HepG2 (cell line): ENCODE data around the gene STIMATE. TPM values are rescaled to one million over a fixed set of nuclear protein-coding genes. Genes with fewer than 3 reads are reported as not detected.

Experiments
- CREB1 ChIP-seq, 2 experiments: fragments of 450-650 bp in 1 of 2; IDR thresholded peaks; 2 replicates each; pipeline ENCODE4 v1.6.1; 2016 to 2017; ENCODE audit warnings: control low read depth in 1 of 2, mild to moderate bottlenecking in 1 of 2, missing compliant biosample characterization in 1 of 2, missing genetic modification characterization in 1 of 2
- MIER2 ChIP-seq: IDR thresholded peaks from 2 replicates; pipeline ENCODE4 v1.6.1; 2016; ENCODE audit warnings: missing biosample characterization, missing genetic modification reagents
- ZNF136 ChIP-seq: sonication (generic); formaldehyde crosslinking; IDR thresholded peaks from 2 replicates; pipeline ENCODE4 v1.8.1; 2022; ENCODE audit warnings: low read depth, mild to moderate bottlenecking, moderate library complexity, missing genetic modification reagents
- ZNF570 ChIP-seq: sonication (generic); formaldehyde crosslinking; IDR thresholded peaks from 2 replicates; pipeline ENCODE4 v1.4.0; 2020; ENCODE audit warnings: mild to moderate bottlenecking, missing genetic modification reagents, borderline replicate concordance
- ZNF607 ChIP-seq: sonication (generic); formaldehyde crosslinking; IDR thresholded peaks from 2 replicates; pipeline ENCODE4 v1.5.1; 2020; ENCODE audit warnings: missing genetic modification reagents, mild to moderate bottlenecking, borderline replicate concordance
- ZSCAN30 ChIP-seq: sonication (generic); formaldehyde crosslinking; IDR thresholded peaks from 2 replicates; pipeline ENCODE4 v1.5.0; 2020; ENCODE audit warnings: mild to moderate bottlenecking, missing genetic modification reagents
- polyA plus RNA-seq, 8 experiments: library from polyadenylated mRNA; depleted of rRNA in 3 of 8; stranded (reverse) in 7 of 8; unstranded in 1 of 8; fragments of >200 nt; fragmentation: Illumina TruSeq in 4 of 8; extraction: Trizol in 4 of 8; gene quantifications; 2 replicates each; pipeline versions ENCODE4 v1.2.1 to v1.2.3, GENCODE V29; 2011 to 2016; ENCODE audit warnings: low read depth in 4 of 8, missing spikeins in 1 of 8, mixed read lengths in 1 of 8; ENCODE audit not compliant: insufficient read depth in 1 of 8
- total RNA-seq, 5 experiments: library from RNA; depleted of rRNA; stranded (reverse); fragments of >200 nt; fragmentation: Illumina TruSeq; extraction: Trizol; gene quantifications; 2 replicates each; pipeline ENCODE4 v1.2.3, GENCODE V29; 2016; ENCODE audit warnings: low read depth in 1 of 5
- TF ChIP-seq, protein P1 (sequence below): sonication (generic); formaldehyde crosslinking; IDR thresholded peaks from 2 replicates; pipeline ENCODE4 v1.8.1; 2023; ENCODE audit warnings: mild to moderate bottlenecking, missing genetic modification reagents
- TF ChIP-seq, protein P2 (sequence below): sonication (generic); formaldehyde crosslinking; IDR thresholded peaks from 2 replicates; pipeline ENCODE4 v1.9.0; 2022; ENCODE audit warnings: low read depth, missing genetic modification reagents
- TF ChIP-seq, protein P3 (sequence below): sonication (generic); formaldehyde crosslinking; IDR thresholded peaks from 2 replicates; pipeline ENCODE4 v1.4.0; 2020; ENCODE audit warnings: mild to moderate bottlenecking, missing genetic modification reagents
- TF ChIP-seq, protein P4 (sequence below): sonication (generic); formaldehyde crosslinking; IDR thresholded peaks from 2 replicates; pipeline ENCODE4 v1.9.0; 2021; ENCODE audit warnings: missing genetic modification reagents, mild to moderate bottlenecking, borderline replicate concordance
- TF ChIP-seq, protein P5 (sequence below): sonication (generic); formaldehyde crosslinking; IDR thresholded peaks from 2 replicates; pipeline ENCODE4 v1.4.0; 2020; ENCODE audit warnings: missing genetic modification reagents; ENCODE audit errors: not compliant biosample characterization
- TF ChIP-seq, protein P6 (sequence below): sonication (generic); formaldehyde crosslinking; IDR thresholded peaks from one replicate; pipeline ENCODE4 v1.5.1; 2020; ENCODE audit warnings: mild to moderate bottlenecking, missing genetic modification reagents; ENCODE audit errors: not compliant biosample characterization

Gene STIMATE
- total and polyA plus RNA-seq, 2 of the 13 experiments (the other 11 are each of a cell fraction or from before 2014, with no cell fraction given) = 5.7 to 11.7 TPM

DNA sequence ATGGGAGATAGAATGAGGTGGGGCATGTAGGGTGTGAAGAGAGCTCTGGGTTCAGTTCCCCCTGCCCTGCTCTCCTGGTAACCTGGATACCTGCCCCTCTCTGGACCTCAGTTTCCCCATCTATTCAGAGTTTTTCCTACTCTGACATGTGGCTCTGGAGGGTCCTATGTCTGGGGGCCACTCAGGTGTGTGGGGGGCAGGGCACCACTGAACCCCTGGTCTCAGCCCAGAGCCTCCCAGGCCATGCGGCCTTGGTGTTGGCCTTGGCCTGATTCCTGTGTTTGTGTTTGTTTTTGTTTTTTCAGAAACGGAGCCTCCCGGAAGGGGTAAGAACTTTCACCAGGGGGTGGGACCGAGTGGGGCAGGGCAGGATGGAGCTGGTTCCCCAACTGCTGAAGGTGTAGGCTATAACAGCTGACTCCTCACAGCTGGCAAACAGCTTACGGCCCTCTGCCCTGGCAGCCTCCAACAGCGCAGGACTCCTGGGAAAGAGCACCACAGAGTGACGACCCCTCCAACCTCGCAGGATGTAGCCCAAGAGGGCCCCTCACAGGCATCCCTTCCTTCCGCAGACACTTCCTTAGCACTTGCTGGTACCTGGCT is 101.9 kb downstream of the STIMATE start (continued):
- TF ChIP-seq, protein P1, sequence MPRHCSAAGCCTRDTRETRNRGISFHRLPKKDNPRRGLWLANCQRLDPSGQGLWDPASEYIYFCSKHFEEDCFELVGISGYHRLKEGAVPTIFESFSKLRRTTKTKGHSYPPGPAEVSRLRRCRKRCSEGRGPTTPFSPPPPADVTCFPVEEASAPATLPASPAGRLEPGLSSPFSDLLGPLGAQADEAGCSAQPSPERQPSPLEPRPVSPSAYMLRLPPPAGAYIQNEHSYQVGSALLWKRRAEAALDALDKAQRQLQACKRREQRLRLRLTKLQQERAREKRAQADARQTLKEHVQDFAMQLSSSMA (CRISPR knock-in tag) = 0 out of 2 replicates have a peak, but pooled peaks have one; percentile 72
- TF ChIP-seq, protein P2, sequence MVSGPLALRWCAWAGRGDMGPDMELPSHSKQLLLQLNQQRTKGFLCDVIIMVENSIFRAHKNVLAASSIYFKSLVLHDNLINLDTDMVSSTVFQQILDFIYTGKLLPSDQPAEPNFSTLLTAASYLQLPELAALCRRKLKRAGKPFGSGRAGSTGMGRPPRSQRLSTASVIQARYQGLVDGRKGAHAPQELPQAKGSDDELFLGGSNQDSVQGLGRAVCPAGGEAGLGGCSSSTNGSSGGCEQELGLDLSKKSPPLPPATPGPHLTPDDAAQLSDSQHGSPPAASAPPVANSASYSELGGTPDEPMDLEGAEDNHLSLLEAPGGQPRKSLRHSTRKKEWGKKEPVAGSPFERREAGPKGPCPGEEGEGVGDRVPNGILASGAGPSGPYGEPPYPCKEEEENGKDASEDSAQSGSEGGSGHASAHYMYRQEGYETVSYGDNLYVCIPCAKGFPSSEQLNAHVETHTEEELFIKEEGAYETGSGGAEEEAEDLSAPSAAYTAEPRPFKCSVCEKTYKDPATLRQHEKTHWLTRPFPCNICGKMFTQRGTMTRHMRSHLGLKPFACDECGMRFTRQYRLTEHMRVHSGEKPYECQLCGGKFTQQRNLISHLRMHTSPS (CRISPR knock-in tag) = peak; percentile 79
- TF ChIP-seq, protein P3, sequence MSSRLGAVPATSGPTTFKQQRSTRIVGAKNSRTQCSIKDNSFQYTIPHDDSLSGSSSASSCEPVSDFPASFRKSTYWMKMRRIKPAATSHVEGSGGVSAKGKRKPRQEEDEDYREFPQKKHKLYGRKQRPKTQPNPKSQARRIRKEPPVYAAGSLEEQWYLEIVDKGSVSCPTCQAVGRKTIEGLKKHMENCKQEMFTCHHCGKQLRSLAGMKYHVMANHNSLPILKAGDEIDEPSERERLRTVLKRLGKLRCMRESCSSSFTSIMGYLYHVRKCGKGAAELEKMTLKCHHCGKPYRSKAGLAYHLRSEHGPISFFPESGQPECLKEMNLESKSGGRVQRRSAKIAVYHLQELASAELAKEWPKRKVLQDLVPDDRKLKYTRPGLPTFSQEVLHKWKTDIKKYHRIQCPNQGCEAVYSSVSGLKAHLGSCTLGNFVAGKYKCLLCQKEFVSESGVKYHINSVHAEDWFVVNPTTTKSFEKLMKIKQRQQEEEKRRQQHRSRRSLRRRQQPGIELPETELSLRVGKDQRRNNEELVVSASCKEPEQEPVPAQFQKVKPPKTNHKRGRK (CRISPR knock-in tag) = no peak
- no peak for TF ChIP-seq ZNF607 (CRISPR knock-in tag)
- TF ChIP-seq, protein P4, sequence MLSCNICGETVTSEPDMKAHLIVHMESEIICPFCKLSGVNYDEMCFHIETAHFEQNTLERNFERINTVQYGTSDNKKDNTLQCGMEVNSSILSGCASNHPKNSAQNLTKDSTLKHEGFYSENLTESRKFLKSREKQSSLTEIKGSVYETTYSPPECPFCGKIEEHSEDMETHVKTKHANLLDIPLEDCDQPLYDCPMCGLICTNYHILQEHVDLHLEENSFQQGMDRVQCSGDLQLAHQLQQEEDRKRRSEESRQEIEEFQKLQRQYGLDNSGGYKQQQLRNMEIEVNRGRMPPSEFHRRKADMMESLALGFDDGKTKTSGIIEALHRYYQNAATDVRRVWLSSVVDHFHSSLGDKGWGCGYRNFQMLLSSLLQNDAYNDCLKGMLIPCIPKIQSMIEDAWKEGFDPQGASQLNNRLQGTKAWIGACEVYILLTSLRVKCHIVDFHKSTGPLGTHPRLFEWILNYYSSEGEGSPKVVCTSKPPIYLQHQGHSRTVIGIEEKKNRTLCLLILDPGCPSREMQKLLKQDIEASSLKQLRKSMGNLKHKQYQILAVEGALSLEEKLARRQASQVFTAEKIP (CRISPR knock-in tag) = no peak
- TF ChIP-seq, protein P5, sequence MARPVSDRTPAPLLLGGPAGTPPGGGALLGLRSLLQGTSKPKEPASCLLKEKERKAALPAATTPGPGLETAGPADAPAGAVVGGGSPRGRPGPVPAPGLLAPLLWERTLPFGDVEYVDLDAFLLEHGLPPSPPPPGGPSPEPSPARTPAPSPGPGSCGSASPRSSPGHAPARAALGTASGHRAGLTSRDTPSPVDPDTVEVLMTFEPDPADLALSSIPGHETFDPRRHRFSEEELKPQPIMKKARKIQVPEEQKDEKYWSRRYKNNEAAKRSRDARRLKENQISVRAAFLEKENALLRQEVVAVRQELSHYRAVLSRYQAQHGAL (CRISPR knock-in tag) = no peak
- TF ChIP-seq, protein P6, sequence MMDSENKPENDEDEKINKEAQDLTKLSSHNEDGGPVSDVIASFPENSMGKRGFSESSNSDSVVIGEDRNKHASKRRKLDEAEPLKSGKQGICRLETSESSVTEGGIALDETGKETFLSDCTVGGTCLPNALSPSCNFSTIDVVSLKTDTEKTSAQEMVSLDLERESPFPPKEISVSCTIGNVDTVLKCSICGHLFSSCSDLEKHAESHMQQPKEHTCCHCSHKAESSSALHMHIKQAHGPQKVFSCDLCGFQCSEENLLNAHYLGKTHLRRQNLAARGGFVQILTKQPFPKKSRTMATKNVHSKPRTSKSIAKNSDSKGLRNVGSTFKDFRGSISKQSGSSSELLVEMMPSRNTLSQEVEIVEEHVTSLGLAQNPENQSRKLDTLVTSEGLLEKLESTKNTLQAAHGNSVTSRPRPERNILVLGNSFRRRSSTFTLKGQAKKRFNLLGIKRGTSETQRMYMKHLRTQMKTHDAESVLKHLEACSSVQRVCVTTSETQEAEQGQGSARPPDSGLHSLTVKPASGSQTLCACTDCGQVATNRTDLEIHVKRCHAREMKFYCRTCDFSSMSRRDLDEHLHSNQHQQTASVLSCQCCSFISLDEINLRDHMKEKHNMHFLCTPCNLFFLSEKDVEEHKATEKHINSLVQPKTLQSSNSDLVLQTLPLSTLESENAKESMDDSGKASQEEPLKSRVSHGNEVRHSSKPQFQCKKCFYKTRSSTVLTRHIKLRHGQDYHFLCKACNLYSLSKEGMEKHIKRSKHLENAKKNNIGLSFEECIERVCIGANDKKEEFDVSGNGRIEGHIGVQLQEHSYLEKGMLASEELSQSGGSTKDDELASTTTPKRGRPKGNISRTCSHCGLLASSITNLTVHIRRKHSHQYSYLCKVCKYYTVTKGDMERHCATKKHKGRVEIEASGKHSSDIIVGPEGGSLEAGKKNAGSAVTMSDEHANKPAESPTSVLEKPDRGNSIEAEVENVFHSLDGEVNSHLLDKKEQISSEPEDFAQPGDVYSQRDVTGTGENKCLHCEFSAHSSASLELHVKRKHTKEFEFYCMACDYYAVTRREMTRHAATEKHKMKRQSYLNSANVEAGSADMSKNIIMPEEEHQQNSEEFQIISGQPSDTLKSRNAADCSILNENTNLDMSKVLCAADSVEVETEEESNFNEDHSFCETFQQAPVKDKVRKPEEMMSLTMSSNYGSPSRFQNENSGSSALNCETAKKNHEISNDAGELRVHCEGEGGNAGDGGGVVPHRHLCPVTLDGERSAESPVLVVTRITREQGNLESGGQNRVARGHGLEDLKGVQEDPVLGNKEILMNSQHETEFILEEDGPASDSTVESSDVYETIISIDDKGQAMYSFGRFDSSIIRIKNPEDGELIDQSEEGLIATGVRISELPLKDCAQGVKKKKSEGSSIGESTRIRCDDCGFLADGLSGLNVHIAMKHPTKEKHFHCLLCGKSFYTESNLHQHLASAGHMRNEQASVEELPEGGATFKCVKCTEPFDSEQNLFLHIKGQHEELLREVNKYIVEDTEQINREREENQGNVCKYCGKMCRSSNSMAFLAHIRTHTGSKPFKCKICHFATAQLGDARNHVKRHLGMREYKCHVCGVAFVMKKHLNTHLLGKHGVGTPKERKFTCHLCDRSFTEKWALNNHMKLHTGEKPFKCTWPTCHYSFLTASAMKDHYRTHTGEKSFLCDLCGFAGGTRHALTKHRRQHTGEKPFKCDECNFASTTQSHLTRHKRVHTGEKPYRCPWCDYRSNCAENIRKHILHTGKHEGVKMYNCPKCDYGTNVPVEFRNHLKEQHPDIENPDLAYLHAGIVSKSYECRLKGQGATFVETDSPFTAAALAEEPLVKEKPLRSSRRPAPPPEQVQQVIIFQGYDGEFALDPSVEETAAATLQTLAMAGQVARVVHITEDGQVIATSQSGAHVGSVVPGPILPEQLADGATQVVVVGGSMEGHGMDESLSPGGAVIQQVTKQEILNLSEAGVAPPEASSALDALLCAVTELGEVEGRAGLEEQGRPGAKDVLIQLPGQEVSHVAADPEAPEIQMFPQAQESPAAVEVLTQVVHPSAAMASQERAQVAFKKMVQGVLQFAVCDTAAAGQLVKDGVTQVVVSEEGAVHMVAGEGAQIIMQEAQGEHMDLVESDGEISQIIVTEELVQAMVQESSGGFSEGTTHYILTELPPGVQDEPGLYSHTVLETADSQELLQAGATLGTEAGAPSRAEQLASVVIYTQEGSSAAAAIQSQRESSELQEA (CRISPR knock-in tag) = no peak
- no peak for TF ChIP-seq ZNF136
- TF ChIP-seq ZNF570 (CRISPR knock-in tag) = no peak
- no peak for TF ChIP-seq ZSCAN30 (CRISPR knock-in tag)
- peak; percentile 47; the same call in 1 of the 2 replicates for TF ChIP-seq MIER2 (CRISPR knock-in tag)
- no peak for TF ChIP-seq CREB1 (IDR thresholded peaks at IDR 0.05)
- no peak for TF ChIP-seq CREB1 (CRISPR knock-in tag; IDR thresholded peaks at IDR 0.05)
